GM19452 (cell line): ENCODE measurements around the gene ASGR1.
"Not testable (repeated sequence)": the region's sequence is repeated elsewhere in the genome, so short reads cannot be mapped to it uniquely, and the experiment has no call there.

Experiments used
- ATAC-seq: cut with Tn5 transposase; IDR thresholded peaks from one replicate; pipeline ENCODE4 v1.9.1; 2021; ENCODE audit not compliant: unreplicated experiment

The ASGR1 gene

DNA sequence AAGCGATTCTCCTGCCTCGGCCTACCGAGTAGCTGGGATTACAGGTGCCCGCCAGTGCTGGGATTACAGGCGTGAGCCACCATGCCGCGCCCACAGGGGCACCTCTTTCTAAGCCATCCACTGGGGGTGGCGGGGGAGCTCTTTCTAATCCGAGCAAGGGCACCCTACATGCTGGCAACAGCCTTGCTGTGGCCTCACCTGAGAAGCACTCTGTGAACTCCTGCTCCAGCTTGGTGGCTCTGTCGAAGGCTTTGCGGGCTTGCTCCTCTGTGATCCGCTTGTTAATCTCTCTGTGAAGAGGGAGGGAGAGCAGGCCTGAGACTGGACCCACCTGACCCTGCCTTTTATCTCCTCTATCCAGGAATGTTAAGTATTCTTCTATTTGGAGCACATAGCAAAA lies 11.9 kb upstream of the ASGR1 start:
- ATAC-seq: no peak

DNA sequence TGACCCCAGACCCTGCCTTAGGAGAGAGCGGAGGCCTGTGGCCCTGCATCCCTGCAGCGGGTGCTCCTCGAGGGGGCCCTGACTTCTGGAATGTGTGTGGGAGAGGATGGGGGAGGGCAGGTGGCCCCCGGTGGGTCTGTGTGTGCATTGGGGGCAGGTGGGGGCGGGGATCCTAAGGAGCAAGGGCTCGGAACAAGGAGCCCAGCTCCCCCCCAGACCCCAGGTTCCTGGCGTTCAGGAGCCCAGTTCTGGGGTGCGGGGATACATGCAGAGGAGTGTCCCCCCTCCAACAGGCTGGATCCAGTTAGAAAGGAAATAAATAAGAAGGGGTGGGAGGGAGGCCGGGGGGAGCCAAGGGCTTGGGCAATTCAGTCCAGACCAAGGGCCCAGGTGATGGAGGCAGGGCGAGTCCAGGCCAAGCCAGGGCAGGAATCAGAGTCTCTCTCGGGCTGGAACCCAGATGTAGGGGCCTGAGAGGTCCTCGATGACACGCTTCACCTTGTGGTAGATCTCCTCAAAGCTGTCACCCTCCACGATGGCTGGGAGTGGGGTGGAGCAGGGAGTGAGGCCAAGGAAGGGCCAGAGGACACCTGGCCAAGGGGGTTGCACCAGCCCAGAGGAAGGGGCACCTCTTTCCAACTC lies 11.2 kb upstream of the ASGR1 start:
- no peak for ATAC-seq

DNA sequence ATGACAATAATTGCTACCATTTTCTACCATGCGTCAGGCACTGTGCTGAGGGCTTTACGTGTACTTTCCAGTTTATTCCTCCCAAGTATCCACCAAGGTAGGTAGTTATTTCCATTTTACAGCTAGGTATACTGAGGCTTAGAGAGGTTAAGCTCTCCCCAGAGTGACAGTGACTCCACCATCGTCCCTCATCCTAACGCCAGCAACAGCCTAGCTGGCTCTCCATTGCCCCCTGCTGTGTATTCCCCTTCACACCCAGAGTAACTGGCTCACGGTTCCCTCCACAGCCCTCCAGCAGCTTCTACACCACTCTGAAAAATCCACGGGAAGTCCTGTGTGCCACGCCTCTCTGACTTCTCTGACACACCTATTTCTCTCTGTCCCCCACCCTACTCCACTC lies 7.1 kb upstream of the ASGR1 start:
- no peak for ATAC-seq

DNA sequence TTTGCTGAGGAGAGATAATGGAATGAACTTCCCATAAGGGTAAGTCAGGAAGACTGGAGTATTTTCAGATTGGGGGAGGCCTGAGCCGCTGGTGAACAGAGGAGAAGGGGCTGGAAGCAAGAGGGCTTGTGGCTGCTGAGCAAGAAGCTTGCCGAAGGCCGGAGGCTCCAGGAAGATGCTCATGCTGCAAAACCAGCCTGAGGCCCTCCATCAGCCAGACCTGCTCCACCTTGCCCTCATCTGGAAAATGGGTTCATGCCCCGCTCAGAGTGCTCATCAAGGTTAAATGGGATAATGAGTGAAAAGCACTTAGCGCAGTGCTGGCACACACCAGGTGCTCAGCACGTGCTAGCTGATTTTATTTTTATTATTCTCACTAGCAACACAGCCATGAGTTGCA lies 5.5 kb upstream of the ASGR1 start:
- no peak for ATAC-seq

DNA sequence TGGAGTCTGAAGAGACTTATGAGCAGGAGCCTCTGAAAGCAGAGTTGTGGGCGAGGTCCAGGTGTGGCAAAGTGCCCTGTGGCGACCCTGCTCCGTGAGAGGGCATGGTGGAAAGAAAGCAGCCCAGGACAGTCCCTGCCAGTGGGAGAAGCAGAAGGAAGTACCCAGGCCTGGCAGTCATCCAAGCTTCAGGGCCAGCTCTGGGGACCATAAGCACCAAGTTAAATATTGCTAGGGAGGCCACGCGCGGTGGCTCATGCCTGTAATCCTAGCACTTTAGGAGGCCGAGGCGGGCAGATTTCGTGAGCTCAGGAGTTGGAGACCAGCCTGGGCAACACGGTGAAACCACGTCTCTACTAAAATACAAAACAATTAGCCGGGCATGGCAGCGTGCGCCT lies 4.9 kb upstream of the ASGR1 start:
- ATAC-seq: no peak

DNA sequence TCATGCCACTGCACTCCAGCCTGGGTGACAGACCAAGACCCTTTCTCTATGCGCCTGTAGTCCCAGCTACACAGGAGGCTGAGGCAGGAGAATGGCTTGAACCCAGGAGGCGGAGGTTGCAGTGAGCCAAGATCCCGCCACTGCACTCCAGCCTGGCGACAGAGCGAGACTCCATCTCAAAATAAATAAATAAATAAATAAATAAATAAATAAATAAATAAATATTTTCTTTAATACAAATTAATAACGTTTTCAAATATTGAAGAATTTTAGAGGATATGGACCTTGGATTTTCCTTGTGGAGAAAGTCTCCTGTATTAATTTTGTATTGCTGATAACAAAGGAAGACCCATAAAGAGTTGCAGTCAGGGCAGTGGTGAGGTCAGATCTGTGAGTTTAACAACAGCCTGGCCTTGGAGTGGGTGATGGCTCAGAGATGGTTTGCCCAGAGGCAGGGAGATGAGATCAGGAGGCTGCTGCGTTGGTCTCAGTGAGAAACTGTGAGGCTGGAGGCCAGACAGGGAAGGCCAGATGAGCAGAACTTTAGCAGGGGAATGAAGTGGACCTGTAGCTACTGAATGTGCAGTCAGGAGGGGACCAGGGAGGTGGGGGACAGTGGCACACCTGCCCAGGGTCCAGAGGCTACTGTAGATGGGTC lies 4.4 kb upstream of the ASGR1 start:
- ATAC-seq: no peak

DNA sequence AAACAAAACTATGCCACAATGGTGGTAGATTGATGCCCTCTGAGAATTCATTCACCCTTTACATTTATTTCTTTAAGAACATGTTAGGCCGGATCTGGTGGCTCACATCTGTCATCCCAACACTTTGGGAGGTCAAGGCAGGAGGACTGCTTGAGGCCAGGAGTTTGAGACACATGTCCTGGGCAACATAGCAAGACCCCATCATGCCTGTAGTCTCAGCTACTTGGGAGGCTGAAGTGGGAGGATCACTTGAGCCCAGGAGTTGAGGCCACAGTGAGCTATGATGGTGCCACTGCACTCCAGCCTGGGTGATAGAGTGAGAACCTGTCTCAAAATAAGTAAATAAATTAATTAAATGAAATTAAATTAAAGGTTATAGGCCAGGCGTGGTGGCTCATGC lies 2.9 kb upstream of the ASGR1 start:
- not testable (repeated sequence) for ATAC-seq

DNA sequence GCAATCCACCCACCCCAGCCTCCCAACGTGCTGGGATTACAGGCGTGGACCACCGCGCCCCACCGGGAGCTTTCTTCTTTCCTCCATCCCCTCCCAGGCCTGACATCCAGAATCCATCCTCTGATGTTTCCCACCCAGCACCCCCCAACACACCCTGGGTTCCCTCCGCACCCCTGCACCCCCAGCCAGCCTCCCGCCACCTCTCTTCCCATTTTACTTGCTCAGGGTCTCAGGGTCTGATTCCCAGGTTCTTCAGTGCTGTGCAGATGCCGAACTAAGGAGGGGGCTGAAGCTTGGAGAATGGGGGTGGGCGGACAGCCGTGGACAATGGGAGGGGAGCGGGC lies 225 bp downstream of the ASGR1 start:
- ATAC-seq: no peak

DNA sequence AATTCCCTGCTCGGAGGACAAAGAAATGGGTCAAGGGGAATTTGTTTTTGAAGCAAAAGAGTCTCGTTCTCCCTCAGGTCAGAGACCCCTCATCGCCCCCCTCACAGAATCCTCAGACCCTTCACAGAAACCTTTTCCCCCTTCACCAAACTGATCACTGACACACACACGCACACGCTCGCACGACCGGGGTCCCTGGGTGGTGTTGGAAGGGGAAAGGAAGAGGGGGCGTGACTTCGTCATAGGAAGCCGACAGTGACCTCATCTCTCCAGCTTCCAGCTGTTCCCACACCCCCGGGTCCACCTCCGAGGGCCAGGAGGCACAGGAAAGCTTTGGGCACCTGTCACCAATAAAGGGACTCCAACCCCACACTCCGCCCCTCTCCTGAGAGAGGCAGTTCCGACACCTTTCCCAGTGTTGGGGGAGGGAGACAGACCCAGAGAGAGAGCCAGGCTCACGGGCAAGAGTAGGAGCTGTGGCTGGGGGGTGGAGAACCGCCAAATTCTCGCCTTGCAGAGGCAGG lies 1.2 kb downstream of the ASGR1 start:
- no peak for ATAC-seq

DNA sequence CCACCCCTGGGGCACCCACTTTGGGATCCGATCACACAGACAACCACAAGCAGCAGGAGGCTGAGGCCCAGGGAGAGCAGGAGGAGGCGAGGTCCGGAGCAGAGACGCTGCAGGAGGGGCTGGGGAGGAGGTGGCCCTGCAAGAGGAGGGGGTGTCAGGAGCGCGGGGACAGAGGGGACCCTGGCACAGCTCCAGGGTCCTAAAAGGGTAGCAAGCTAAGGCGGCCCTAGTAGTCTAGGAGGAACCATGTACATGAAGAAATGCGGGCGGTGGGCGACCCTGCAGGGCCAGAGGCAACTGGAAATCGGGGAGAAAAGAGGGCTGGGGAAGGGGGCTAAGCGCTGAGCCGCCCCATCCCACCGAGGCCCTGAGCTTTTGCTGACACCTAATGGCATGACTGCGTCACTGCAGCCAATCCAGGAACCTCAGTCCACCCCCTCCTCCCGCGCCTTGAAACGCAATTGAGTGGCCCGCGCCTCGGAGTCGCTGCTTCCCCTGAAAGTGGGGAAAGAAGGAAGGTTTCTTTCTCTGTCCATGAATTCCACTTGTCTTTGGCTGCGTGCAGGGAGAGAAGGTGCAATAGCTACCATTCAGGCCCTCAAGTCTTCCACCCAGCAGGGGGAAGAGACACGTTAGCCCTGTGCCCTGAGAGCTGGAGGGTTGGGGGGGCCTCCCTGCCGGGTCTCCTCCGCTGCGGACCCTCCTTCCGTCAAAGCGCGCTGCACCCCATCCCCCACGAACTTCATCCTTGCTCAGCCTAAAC lies 1.8 kb downstream of the ASGR1 start:
- ATAC-seq: no peak

DNA sequence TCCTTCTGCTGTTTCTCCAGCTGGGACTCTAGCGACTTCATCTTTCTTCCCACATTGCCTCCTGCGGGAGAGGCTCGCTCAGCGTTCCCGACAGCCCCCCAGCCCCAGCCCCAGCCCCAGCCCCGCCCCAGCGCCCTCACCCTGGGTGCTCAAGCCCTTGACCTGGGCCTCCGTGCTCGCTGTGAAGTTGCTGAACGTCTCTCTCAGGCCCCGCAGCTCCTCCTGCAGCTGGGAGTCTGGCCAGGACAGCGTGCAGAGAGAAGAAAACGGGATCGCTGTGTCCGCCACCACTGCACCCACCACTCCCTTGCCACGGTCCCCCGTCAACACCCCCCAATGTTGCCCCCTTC lies 2.4 kb downstream of the ASGR1 start:
- ATAC-seq: no peak

DNA sequence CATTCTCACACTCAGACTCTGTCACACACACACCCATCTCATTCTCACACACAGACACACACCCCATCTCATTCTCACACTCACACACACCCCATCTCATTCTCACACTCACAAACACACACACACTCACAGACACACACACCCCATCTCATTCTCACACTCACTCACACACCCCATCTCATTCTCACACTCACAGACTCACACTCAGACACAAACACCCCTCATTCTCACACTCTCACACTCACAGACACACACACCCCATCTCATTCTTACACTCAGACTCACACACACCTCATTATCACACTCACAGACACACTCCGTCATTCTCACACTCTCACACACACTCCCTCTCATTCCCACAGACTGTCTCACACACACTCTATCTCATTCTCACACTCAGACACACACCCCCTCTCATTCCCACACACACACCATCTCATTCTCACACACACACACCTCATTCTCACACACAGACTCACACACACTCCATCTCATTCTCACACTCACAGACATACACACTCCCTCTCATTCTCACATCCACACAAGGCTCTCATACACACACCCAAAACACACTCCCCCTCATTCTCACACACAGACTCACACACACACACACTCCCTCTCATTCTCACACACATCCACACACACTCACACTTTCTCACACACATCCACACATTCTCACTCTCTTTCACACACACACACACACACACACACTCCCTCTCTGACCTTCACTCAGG lies 2.9 kb downstream of the ASGR1 start:
- no peak for ATAC-seq

DNA sequence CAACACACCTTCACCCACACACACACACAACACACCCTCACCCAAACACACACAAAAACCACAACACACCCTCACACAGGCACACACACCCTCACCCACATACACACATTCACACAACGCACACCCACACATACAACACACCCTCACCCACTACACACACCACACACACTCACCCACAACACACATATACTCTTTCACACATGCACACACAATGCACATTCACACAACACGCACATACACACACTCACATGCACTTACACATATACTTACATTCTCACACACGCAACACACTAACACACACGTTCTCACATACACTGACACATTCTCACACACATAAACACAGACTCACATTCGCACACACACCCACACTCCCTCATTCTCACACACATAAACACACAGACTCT lies 3.8 kb downstream of the ASGR1 start:
- ATAC-seq: no peak

DNA sequence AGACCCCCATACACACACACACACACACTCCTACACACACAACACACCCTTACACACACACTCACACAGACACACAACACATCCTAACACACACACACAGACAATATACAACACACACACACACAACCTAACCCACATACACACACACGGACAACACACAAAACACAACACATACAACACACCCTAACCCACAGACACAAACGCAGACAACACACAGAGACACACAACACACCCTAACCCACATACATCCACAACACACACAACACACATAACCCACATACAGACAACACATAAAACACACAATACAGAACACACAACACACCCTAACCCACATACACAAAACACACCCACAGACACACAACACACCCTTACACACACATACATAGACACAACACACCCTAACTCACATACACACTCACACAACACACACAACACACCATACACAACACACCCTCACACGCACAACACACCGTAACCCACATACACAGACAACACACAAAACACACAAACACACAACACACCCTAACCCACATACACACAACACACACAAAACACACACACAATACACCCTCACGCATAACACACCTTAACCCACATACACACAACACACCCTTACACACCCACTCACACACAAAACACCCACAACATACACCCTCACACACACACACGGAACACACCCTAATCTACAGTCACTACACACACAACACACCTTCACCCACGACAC lies 4.4 kb downstream of the ASGR1 start:
- no peak for ATAC-seq

DNA sequence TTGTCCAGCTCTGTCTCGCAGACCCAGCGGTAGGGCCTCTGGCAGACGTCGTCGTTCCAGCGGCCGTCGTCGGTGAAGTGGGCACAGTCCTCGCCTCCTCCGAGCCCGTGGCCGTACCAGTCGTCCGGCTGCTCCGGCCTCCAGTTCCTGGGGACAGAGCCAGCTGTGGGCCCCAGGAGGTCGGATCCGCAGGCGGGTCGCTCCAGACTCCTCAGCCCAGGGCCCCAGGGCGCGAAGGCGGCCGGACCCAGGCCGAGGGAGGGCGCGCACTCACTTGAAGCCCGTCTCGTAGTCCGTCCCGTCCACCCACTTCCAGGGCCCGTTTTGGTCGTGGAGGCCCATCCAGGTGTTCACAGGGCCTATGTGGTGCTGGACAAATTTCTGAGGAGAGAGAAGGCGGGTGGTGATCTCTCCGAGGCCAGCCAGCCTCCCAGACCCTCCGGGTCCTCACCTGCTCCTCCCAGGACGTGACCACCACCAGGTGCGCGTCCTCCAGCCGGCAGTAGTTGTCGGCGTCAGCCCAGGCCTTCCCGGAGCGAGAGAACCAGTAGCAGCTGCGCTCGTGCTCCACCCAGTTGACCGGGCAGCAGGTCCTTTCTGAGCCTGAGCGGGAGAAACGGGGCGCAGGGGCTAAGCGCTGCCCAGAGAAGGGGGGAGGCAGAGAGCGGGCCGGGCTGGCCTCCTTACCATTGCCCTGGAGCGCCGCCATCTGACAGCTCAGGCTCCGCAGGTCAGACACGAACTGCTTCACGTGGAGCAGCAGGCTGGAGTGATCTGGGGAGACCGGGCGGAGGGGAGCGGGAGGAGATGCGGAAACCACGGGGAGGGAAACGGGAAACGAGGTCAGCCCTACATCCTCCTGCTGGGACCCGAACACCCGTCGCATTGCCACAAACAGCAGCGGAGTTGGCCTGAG lies 5.2 kb downstream of the ASGR1 start:
- no peak for ATAC-seq

DNA sequence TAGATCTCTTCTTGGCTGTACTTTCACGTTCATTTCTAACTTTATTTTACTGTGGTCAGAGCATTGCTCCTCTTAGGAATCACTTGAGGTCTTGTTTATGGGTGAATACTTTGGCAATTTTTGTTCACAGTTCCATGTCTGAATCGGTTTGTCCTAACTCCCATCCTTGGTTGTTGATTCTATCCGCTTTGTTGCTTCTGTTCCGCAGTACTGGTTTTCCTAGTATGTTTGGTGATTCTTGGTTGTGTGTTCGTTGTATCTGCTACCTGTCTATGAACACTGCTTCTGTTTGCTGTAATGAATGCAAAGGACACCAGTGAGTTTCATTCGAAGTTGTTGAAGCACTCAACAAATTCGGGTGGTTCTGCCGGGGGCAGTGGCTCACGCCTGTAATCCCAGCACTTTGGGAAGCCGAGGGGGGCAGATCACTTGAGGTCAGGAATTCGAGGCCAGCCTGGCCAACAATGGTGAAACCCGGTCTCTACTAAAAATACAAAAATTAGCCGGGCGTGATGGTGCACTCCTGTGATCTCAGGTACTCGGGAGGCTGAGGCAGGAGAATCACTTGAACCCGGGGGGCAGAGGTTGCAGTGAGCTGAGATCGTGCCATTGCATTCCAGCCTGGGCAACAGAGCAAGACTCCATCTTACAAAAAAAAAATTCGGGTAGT lies 6.5 kb downstream of the ASGR1 start:
- not testable (repeated sequence) for ATAC-seq

DNA sequence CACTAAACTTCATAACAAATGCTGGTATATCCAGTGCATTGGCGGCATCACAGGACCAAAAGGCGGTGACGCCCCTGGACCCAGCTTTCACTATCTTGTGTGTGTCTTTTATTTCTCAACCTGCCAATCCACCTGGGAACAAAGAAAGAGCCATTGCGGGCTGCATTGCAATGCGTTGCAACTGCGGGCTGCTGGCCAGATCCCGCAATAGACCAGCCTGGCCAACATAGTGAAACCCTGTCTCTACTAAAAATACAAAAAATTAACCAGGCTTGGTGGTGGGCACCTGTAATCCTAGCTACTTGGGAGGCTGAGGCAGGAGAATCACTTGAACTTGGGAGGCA lies 9.6 kb downstream of the ASGR1 start:
- ATAC-seq: not testable (repeated sequence)

DNA sequence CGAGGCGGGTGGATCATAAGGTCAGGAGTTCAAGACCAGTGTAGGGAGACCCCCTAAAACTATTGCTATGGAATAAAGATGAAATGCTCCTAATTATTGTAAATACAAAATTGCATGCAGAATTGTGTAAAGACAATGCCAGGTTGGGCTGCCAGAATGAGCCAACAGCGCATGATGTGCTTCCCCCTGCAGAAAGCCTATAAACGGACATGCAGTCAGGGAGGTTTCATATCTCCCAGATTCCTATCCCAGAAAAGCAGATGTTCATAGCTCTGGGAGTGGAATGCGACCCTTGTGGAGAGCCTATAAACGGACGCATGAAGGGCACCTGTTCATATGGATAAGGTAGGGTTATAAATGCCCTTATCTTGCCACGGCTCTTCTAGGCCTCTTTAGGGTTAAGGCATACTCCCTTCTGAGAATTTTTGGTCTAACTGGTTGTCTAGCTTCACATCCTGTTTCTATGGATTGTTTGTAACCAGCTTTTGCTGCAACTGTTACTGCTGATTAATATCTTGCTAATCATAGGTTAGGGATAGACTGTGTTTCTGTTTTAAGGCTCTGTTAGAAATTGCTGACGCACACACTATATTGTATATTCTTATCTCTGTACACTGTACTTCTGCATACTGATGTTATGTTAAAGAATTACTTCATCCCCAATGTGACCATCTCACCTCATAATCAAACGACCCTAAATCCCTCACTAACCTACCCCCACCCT lies 10.2 kb downstream of the ASGR1 start:
- ATAC-seq: not testable (repeated sequence)

DNA sequence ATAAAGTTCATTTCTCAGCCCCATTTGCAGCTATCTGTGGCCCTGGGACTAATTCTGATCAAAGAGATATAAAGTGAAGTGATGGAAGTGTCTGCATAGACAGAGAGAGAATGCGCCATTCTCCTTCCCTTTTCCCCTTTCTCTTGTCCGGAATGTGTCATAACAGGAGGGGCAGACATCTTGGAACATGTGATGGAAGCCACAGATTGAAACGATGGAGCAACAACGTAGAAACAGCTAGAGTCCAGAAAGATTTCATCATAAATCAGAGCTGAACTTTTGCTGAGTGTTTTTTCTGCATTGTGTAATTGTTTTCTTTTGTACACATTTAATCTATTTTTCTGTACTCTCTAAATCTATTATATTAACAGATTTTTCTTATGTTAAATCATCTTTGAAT lies 11.3 kb downstream of the ASGR1 start:
- ATAC-seq: no peak
